Measurements from ENCODE around the gene KLC3.
"Not testable (repeated sequence)": the region's sequence is repeated elsewhere in the genome, so short reads cannot be mapped to it uniquely, and the experiment has no call there.

KLC3 gene

DNA sequence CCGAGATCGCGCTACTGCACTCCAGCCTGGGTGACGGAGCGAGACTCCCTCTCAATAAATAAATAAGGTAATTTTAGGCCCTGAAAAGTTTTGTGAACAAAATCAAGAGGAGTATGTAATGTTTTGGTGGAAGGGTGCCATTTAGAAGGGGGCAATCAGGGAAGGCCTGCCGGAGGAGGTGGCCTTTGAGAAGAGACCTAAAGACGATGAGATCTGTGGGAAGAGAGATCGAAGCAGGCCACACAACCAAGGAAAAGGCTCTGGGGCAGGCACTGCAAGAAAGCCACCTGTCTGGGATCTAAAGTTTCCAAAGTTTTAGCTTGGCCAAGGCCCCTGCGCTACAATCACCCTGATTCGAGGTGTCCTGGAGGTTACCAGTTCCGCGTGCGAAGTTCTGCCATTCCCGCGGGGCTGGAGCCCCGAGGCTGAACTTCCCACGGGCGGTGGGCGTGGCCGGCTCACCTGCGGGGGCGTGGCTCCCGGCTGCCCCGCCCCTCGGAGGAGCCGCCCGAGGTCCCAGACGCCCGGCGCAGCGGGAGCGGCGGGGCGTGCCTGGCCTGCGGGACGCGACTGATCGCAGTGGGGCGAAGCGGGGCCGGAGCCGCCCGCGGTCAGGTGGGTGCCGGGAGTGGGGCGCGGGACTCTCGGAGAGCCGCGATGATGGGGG, at the start of gene KLC3:
Gene KLC3 (plus strand): TSS at position 519 of the 667 bp plus-strand sequence. CDS start 4,792 bp downstream, outside the sequence.
- DNase-seq (ENCODE audit: insufficient read length, low spot score) (peak; percentile 59), FAIRE-seq (no peak)

DNA sequence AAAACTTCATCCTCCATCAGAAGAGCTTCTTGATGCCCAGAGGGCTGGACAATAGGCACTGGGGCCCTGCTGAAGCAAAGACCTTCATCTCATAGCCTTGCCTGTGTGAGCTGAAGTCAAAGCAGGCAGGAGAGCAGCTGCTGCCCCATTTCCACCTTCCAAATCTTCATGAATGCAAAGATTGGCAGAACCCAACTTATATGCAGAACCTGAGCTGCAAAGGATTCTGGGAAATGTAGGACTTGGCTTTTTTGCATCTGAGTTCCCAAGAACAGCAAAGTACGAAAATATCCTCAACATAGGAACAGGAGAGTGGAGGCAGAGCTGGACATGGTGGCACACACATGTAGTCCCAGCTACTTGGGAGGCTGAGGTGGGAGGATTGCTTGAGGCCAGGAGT, 48.7 kb upstream of the KLC3 start:
- DNase-seq (ENCODE audit: insufficient read length, low spot score) (no peak), FAIRE-seq (no peak)

DNA sequence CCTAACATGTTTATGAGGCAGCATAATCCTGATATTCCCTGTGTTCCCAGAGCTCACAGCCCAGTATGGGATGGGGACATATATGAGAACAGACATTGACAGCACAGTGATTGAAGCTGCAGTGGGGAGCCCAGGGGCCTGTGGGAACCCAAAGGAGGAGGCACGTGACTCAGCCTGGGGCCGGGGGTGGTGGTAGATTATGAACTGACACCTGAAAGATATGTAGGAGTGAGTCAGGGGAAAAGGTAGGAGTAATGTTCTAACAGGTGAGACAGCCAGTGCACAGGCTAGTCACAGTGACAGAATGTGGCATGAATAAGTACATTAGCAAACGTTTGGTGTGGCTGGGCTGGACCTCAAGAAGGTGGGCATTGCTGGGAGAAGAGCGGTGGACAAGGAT, 46.9 kb upstream of the KLC3 start:
- no peak for FAIRE-seq
- DNase-seq (ENCODE audit: insufficient read length, low spot score) = no peak

DNA sequence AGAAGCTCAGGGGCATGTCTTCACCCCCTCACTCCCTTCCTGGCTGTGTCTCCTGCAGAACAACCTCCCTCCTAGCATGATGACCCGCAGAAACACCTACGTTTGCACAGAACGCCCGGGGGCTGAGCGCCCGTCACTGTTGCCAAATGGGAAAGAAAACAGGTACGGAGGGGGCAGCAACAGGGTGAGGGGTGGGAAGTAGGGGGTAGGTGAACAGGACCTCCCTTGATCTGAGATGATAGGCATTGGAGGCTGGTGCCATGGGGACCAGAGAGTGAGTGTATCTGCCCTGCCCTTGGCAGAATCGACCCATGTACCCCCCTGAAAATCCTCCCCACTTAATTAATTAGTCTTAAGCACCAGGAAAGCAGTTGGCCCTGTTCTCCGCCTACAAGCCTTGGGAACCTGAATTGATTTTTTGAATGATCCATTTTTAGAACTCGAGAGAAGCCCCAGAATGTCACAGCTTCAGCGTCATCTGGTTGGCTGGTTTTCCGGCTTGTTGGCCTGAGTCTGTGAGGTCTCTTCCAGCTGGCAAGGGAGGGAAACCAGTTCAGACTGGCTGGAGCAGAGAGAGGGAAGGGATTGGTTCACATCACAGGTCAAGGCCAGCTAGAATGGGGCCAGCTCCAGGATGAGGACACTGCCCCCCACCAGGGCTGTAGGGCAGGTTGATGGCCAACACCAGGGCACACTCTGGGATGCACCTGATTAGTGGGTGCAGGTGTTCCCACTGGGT, 46.1 kb upstream of the KLC3 start:
- FAIRE-seq (no peak), DNase-seq (ENCODE audit: insufficient read length, low spot score) (no peak)

DNA sequence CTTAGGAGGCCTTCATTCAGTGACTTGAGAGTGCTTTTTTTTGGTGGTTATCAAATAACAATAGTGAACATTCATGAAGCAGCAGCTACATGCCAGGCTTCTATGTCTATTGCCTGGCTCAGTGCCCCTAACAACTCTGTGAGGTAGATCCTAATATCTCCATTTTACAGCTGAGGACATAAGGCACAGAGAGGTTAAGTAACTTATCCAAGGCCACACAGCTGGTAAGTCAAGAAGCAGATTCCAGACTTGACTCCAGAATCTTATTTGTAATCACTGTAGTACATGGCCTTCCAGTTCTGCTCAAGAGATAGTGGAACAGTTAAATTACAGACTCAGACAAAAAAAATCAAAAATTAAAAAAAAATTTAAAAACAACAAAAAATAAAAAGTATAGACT, 44.7 kb upstream of the KLC3 start:
- no peak for FAIRE-seq
- DNase-seq (ENCODE audit: insufficient read length, low spot score) = no peak

DNA sequence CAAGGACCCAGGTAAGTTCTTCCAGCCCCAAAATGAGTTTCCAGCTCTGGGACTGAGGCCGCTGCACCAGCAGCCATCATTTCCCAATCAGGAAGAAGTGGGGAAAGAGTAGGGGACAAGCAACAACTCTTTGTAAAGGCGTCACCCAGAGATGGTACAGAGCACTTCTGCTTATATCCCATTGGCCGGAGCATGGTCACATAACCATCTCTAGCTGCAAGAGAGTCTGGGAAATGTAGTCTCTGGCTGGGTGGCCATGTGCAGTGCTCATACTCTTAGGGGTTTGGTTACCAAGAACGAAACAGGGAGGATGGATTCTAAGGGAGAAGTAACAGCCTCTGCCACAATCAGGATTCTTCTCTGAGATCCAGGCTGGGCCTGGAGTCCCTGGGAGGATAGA, 44.2 kb upstream of the KLC3 start:
- no peak for FAIRE-seq

DNA sequence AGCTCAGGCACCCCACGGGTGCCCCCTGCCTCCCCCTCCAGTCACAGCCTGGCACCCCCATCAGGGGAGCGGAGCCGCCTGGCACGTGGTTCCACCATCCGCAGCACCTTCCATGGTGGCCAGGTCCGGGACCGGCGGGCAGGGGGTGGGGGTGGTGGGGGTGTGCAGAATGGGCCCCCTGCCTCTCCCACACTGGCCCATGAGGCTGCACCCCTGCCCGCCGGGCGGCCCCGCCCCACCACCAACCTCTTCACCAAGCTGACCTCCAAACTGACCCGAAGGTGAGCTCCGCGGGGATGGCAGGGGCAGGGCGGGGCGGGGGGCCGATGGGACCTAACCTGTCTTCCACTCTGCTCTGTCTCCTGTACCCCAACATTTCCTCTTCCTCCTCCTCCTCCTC, 42.9 kb upstream of the KLC3 start:
- DNase-seq (ENCODE audit: insufficient read length, low spot score) = no peak

More for the DNA sequence above, 44.2 kb upstream of the KLC3 start:
- no peak for DNase-seq (ENCODE audit: insufficient read length, low spot score)

DNA sequence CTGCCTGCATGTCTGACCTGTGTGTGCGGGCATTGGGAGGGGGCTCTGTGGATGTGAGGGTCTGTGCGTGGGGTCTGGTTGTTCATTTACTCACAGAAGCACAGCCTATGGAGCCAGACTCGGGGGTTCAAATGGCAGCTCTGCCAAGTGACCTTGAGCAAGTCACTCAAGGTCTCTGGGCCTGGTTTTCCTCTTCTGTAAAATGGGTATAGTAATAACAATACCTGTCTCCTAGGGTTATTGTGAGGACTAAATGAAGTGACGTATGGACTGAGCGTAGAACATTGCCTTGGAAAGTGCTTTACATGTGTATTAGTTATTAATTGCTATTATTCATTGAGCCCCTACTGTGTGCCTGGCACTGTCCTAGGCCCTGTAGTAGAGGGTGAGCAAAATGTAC, 42.3 kb upstream of the KLC3 start:
- DNase-seq (ENCODE audit: insufficient read length, low spot score) (no peak), FAIRE-seq (no peak)

More for the DNA sequence above, 42.9 kb upstream of the KLC3 start:
- FAIRE-seq = no peak

DNA sequence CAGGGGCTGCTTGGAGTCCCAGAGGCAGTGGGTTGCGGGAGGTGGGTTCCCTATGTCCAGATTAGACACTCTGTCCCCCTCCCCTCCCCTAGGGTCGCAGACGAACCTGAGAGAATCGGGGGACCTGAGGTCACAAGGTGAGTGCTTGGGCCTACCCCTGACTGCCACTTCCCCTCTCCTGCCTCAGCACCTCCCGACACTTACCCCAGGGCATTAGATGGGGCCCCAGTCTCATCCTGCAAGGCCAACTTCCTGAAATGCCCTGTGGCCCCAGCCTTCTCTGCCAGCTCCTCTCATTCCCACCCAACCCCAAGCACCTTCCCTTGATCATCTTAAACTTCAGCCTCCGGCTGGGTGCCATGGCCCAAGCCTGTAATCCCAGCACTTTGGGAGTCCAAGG, 40.8 kb upstream of the KLC3 start:
- no peak for DNase-seq (ENCODE audit: insufficient read length, low spot score)
- FAIRE-seq = no peak

DNA sequence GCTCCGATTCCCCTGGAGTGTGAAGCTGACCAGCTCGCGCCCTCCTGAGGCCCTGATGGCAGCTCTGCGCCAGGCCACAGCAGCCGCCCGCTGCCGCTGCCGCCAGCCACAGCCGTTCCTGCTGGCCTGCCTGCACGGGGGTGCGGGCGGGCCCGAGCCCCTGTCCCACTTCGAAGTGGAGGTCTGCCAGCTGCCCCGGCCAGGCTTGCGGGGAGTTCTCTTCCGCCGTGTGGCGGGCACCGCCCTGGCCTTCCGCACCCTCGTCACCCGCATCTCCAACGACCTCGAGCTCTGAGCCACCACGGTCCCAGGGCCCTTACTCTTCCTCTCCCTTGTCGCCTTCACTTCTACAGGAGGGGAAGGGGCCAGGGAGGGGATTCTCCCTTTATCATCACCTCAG, 38.1 kb upstream of the KLC3 start:
- DNase-seq (ENCODE audit: insufficient read length, low spot score) (no peak), FAIRE-seq (no peak)

DNA sequence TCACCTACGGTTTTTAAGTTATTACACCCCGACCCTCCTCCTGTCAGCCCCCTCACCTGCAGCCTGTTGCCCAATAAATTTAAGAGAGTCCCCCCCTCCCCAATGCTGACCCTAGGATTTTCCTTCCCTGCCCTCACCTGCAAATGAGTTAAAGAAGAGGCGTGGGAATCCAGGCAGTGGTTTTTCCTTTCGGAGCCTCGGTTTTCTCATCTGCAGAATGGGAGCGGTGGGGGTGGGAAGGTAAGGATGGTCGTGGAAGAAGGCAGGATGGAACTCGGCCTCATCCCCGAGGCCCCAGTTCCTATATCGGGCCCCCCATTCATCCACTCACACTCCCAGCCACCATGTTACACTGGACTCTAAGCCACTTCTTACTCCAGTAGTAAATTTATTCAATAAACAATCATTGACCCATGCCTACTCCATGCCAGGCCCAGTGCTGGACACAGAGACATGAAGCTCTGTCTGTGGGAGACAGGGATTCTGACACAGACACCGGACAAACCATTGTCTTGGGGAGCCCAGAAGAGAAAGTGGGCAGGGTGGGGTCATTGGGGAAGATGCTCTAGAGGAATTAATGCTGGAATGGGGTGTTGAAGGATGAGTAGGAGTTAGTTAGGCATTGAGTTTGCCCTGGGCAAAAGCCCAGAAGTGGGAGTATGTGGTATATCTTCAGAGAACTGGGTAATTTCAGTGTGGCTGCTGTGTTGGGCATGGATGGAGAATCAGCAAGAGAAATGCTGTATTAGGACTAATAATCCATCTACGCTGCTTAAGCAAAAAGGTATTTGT, 37.1 kb upstream of the KLC3 start:
- FAIRE-seq = no peak

DNA sequence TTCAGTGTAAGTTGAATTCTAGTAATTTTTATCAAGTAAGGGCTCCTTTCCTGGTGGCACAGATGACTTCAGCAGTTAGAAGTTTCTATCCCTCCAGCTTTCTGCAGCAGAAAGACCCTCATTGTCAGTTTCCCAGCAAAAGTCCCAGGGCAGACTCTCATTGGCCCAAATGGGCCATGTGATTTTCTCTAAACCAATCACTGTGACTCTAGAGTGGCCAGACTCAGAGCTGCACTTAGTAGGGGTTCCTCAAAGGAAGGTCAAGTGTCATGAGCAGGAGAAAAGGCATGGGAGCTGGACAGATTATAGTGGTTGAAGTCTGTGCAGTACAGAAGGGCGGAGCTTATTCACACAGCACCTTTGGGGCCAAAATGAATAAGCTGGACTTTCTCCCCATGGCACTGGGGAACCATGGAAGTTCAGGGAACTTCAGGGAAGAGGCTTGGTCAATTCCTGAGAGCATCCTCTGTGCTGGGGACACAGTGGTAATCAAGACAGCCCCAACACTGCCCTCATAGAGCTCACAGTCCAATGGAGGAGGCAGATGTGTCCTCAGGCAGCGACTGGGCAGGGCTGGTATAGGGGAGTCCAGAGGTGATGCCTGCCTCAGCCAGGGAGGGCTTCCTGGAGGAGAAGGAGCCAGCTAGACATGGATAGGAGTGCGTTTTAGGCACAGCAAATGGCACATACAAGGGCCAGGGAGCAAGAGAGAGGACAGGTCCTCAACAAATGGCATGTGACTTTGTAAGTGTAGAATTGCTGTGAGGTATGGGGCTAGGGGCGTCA, 36.2 kb upstream of the KLC3 start:
- FAIRE-seq = no peak

More for the DNA sequence above, 37.1 kb upstream of the KLC3 start:
- no peak for DNase-seq (ENCODE audit: insufficient read length, low spot score)

DNA sequence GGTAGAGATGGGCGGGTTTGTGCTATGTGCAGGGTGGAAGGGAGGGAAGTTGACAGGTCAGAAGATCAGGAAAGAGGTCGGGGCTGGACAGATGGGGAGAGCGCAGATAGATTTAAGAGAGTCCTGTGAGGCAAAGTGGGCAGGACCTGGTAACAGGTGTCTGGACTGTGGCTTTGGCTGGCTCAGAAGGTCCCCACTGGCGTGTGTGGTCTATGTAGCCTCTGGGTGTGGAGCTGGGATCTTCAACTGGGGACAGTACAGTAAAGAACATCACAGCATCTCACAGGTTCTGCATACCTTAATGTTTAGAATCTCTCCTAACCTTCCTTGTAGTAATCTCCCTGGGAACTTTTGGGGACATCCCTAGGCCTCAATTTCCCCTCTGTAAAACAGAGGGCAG, 35.5 kb upstream of the KLC3 start:
- FAIRE-seq = no peak
- DNase-seq (ENCODE audit: insufficient read length, low spot score) = no peak

More for the DNA sequence above, 36.2 kb upstream of the KLC3 start:
- no peak for DNase-seq (ENCODE audit: insufficient read length, low spot score)

DNA sequence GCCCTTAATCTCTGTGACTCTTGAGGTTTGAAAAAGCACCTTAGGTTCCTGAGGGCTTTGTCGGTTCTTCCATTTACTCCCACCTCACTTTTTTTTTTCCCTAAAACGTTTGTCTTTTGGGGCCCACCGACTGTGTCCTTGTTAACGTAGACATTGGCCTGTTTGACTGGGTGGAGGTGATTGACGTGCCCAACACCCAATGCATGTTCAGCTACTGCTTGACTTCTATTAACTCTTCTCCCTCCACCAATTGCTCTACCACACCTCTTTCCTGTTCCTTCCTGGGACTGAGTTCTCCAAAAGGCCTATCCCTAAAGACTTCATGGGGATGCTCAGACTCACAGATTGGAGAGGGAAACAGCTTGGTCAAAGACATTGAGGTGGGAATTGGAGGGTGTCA, 35.1 kb upstream of the KLC3 start:
- FAIRE-seq (no peak), DNase-seq (ENCODE audit: insufficient read length, low spot score) (no peak)

DNA sequence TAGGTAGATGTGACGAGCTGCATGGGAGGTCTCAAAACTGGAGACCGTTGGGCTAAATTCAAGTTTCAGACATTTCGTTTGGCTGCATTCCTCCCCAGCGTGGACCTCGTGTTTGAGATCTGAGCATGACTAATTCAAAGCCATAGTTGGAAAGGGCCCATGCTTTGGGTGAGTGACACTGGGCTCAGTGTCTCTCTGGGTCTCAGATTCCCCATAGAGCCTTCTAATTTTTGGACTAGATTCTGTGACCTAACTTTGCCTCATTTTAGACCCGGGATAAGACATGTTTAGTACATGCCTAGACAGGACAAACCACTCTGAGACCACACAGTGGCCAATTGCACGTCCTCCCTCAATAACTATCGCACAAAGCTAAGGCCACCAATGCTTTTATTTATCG, 34.5 kb upstream of the KLC3 start:
- no peak for DNase-seq (ENCODE audit: insufficient read length, low spot score)
- FAIRE-seq = no peak

DNA sequence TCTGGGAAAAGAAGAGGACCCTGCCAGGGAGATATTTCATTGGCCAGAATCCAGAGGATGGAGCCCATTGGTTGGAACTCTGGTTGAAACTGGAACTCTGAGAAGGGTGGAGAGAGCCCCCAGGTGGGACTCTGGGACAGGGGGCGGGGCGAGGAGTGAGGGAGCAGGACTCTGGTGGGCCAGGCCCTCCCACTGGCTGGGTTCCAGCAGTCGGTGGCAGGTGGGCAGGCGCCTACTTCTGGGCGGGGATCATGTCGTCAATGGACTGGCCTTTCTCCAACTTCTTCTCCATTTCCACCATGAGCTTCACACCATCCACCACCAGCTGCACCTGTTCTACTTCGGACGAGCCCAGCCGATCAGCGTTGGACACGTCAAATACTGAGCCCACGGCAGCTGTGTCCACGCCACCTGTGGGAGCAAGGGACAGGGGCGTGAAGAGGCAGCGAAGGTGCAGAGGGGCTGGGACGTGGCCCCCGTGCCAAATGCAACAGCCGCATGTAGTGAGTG, 34.0 kb upstream of the KLC3 start:
- FAIRE-seq (no peak), DNase-seq (ENCODE audit: insufficient read length, low spot score) (no peak)

DNA sequence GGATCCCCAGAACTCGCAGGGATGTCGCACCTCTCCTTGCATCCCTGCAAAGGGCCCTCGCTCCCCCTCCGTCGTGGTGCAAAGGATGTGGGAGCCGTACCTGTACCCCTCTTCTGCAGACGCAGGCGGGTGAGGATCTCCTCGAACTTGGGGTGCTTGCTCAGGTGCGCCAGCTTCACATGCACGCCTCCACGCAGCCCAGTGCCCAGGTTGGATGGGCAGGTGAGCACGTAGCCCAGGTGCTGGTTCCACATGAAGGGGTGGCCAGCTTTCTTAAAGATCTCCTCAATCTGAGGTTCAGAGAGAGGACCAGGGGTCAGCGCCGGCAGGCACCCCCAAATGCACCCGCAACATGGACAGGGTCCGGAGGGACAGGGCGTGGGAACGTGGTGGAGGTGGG, 33.2 kb upstream of the KLC3 start:
- FAIRE-seq (no peak), DNase-seq (ENCODE audit: insufficient read length, low spot score) (no peak)

DNA sequence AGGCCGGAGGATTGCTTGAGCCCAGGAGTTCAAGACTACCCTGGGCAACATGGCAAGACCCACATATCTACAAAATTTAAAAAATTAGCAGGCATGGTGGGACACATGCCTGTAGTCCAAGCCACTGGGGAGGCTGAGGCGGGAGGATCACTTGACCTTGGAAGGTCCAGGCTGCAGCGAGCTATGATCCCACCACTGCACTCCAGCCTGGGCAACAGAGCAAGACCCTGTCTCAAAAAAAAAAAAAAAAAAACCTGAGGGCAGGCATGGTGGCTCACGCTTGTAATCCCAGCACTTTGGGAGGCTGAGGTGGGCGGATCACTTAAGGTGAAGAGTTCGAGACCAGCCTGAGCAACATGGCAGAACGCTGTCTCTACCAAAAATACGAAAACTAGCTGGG, 31.2 kb upstream of the KLC3 start:
- not testable (repeated sequence) for DNase-seq (ENCODE audit: insufficient read length, low spot score); FAIRE-seq

DNA sequence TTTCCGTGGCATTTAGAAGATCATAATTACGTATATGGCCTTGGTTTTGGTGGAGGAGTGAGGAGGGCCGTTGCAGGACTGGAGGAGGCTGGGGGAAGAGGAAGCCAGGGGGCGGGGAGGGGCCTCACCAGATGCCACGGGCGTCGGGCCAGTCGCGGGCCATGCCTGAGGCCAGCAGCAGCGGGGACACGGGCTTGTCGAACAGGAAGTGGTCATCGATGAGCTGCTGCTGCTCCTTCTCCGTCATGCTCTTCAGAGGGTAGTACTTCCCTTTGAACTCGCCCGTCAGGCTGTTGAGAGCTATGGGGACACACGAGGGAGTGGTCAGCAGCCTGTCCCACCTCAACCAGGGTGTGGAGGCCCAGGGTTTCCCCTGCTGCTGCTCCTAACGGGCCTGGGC, 28.9 kb upstream of the KLC3 start:
- DNase-seq (ENCODE audit: insufficient read length, low spot score) = no peak
- no peak for FAIRE-seq

DNA sequence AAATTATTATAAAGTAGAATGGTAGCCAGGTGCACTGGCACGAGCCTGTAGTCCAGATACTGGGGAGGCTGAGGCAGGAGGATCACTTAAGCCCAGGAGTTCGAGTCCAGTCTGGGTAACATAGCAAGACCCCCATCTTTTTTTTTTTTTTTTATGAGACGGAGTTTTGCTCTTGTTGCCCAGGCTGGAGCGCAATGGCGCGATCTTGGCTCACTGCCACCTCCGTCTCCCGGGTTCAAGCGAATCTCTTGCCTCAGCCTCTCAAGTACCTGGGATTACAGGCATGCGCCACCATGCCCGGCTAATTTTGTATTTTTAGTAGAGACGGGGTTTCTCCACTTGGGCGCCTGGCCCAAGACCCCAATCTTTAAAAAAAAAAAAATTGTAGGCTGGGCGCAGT, 28.3 kb upstream of the KLC3 start:
- not testable (repeated sequence) for DNase-seq (ENCODE audit: insufficient read length, low spot score); FAIRE-seq
